Endothelial cell (in vitro differentiated cells): Measurements from ENCODE around the gene LTB4R. TPM values are rescaled to one million over a fixed set of nuclear protein-coding genes. Genes with fewer than 3 reads are reported as not detected.

Experiments
- DNase-seq: peaks from one replicate; pipeline ENCODE4 v3.0.0; 2021; ENCODE audit warnings: low spot score
- H3K27ac Mint-ChIP-seq: one replicate; pipeline ENCODE4 v1.8.0; 2021; ENCODE audit warnings: mixed read lengths, inconsistent platforms; ENCODE audit not compliant: unreplicated experiment
- H3K27me3 Mint-ChIP-seq: one replicate; pipeline ENCODE4 v1.8.0; 2021; ENCODE audit warnings: mild to moderate bottlenecking, moderate library complexity, mixed read lengths, inconsistent platforms; ENCODE audit not compliant: unreplicated experiment
- H3K36me3 Mint-ChIP-seq: one replicate; pipeline ENCODE4 v1.8.0; 2021; ENCODE audit warnings: mild to moderate bottlenecking, low read depth, mixed read lengths, inconsistent platforms; ENCODE audit not compliant: unreplicated experiment
- H3K4me1 Mint-ChIP-seq: one replicate; pipeline ENCODE4 v1.8.0; 2021; ENCODE audit warnings: mild to moderate bottlenecking, mixed read lengths, inconsistent platforms; ENCODE audit not compliant: unreplicated experiment
- H3K4me3 Mint-ChIP-seq: one replicate; pipeline ENCODE4 v1.8.0; 2021; ENCODE audit warnings: mild to moderate bottlenecking, mixed read lengths, inconsistent platforms; ENCODE audit not compliant: unreplicated experiment
- H3K9me3 Mint-ChIP-seq: one replicate; pipeline ENCODE4 v1.8.0; 2021; ENCODE audit warnings: mixed read lengths, inconsistent platforms; ENCODE audit not compliant: unreplicated experiment
- CTCF ChIP-seq: fragments of 200-600 bp; sonication (generic); IDR thresholded peaks from one replicate; pipeline ENCODE4 v1.5.0; 2021; ENCODE audit warnings: antibody characterized with exemption; ENCODE audit not compliant: unreplicated experiment
- total RNA-seq: library from RNA; stranded (reverse); fragmentation: NEBNext Ultra II Directional; extraction: Animal tissue kit (Norgen Biotek cat#: 25700); gene quantifications from one replicate; pipeline ENCODE4 v1.2.1, GENCODE V29; 2021; ENCODE audit not compliant: unreplicated experiment

Gene LTB4R
- total RNA-seq, 1 donor from 2014 or later = 9.5 TPM

DNA sequence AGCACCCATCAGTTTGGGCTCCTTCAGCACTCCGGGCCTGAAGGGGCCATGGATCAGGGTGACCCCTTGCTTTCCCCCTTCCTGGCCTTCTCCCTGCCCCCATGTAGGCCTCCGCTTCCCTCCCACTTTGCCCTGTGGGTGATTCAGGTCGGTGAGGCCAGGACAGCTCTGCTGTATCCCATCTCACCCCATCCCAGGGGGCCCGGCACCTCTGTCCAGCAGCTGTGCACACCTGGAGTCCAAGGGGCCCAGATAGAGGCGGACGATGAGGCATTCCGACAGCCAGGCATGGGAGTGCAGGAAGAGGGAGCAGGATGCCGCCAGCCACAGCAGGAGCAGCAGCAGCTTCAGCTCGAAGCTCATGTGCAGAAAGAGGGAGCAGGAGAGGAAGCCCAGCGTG, 11.4 kb downstream of the LTB4R start:
- Mint-ChIP-seq H3K36me3 (peaks cover 60% of the 10 kb centered on the region), H3K4me3 (no peak overlapping the region), H3K27ac (no peak overlapping the region), H3K9me3 (no peaks in the 10 kb centered on the region), H3K27me3 (peaks cover 19% of the 10 kb centered on the region), H3K4me1 (peaks cover 12% of the 10 kb centered on the region)
- DNase-seq = no peak
- TF ChIP-seq CTCF = no peak

GRCh38 chr14:24323341-24323740, 12.0 kb downstream of the LTB4R start:
- H3K4me3 Mint-ChIP-seq = no peak overlapping the region

DNA sequence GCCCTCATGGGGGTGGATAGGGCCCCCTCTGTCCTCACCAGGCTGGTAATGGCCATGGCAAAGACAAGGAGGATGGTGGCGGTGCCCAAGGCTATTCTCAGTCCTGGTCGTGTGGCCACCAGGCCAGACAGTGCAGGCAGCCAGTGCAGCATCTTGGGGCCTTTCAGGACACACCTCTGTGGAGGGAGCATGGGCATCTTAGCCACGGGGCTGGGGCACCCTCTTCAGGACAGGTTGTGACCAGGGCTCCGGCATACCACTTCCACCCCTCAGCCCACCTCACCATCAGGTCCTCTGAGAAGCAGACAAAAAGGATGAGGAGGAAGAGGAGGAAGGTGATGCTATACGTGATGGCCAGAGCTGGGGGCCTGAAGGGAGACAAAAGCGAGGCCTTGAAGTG, 12.7 kb downstream of the LTB4R start:
- TF ChIP-seq CTCF = no peak
- H3K27me3 Mint-ChIP-seq = peaks cover 16% of the 10 kb centered on the region
- peaks cover 48% of the 10 kb centered on the region for H3K36me3 Mint-ChIP-seq
- no peaks in the 10 kb centered on the region for H3K9me3 Mint-ChIP-seq
- DNase-seq = no peak
- peak overlapping the region; percentile 13 for H3K4me3 Mint-ChIP-seq
- H3K4me1 Mint-ChIP-seq = peaks cover 17% of the 10 kb centered on the region
- H3K27ac Mint-ChIP-seq = no peak overlapping the region

More at GRCh38 chr14:24323341-24323740, 12.0 kb downstream of the LTB4R start:
- DNase-seq = no peak
- Mint-ChIP-seq H3K9me3 (no peaks in the 10 kb centered on the region), H3K27ac (peak overlapping the region; percentile 42), H3K4me1 (peaks cover 12% of the 10 kb centered on the region), H3K36me3 (peaks cover 53% of the 10 kb centered on the region), H3K27me3 (peaks cover 15% of the 10 kb centered on the region)
- no peak for TF ChIP-seq CTCF

DNA sequence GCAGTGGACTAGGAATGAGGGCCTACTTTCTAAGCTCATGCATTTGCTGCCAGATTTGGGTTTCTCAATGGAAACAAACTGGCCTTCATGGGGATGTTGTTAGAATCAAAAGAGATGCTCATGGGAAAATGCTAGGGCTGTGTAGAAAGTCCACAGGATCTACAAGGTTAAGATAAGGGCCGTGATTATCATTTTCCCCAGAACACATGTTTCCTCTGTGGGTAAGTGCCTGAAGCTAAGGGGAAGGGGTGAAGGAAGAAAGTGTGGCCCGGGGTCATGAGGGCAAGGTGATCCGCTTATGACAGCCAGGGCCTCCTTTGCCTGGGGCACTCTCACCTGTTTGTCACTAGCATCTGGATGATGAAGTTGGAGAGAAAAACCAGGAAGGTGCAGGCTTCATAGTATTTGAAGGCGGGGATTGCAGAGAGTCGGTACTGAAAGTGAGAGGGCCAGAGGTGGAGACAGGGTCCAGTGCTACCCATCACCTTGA, 13.8 kb downstream of the LTB4R start:
- Mint-ChIP-seq H3K9me3 (no peaks in the 10 kb centered on the region), H3K36me3 (peaks cover 43% of the 10 kb centered on the region), H3K27ac (peak overlapping the region; percentile 13), H3K27me3 (peaks cover 13% of the 10 kb centered on the region), H3K4me3 (peak overlapping the region; percentile 57), H3K4me1 (peaks cover 21% of the 10 kb centered on the region)
- DNase-seq = no peak
- TF ChIP-seq CTCF = no peak

GRCh38 chr14:24325963-24326362, 14.7 kb downstream of the LTB4R start:
- Mint-ChIP-seq H3K9me3 (no peaks in the 10 kb centered on the region), H3K27me3 (peaks cover 19% of the 10 kb centered on the region), H3K27ac (no peak overlapping the region), H3K4me1 (peaks cover 28% of the 10 kb centered on the region), H3K4me3 (no peak overlapping the region), H3K36me3 (peaks cover 47% of the 10 kb centered on the region)
- DNase-seq = no peak
- TF ChIP-seq CTCF = no peak
